ENCODE results near the gene METAP1D.
A peak's percentile ranks its signal among the peaks of the same experiment; 100 is the strongest.
"Not testable (repeated sequence)": the region's sequence is repeated elsewhere in the genome, so short reads cannot be mapped to it uniquely, and the experiment has no call there.

Gene METAP1D

DNA sequence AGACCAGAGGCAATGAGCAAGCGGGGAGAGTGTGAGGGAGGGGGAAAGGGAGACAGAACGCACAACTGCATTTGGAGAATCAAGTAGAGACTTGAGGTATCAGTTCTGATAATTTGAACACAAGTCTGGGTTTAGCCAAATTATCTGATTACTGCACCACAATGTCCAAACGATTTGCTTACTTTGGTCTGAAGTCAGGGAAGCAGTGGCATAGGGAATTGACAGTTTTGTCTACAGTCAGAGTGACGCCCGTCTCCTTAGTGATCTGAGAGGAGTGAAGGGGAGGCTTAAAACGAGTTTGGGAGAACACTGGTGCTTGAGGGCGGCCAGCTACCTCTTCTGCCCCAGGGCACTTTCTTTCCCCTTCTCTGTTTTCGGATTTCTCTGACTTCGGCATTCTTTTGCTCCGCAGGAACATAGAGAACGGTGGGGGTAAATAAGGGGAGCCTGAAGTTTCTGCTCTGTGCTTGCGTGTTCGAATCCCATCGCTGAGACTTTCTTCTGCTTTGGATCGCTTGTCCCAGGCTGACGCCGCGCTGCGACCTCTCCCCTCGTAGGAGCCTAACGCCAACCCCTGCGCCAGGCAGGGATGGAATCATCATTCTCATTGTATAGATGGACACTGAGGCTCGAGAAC is 105.8 kb downstream of the METAP1D start:
- no peak for DNase-seq

DNA sequence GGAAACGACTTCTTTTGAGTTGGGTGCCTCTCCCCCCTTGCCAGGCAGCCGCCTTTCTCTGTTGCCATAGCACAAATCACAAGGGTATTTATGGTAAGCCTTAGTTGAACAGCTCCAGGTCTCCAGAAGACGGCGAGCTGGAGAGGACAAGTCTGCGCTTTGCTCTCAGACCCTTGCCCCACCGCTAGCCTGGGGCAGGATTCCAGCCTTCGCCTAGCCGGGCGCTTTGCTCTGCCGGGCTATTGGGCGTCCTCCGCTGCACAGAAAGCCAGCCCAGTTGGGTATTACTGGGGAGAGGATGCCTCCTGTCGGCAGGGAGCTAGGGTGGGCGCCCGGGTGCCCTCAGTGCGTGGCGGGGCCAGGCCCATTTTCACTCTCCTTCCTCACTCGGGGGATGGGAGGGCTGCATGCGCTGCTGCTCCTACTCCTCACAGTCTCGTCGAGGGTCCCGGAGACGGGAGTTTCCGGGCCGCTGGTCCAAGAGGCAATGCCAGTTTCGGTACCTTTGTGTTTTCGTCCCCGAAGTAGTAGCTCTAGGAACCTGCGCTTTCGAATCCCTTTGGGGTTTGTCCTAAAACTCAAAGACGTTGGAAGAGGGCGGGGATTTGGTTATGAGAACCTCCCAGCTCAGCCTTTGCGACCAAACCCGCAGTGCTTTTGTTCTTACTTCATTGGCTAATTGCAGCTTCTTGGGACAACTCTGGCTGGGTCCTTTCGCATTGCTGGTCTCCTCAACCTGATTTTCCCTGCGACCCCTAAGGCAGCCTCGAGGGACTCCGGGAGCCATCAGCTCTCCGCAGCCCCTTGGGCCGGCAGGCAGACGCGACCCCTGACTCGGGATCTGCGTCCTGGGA is 106.6 kb downstream of the METAP1D start:
- DNase-seq: peak; percentile 53

GRCh38 chr2:172107690-172108586 is 108.2 kb downstream of the METAP1D start:
- DNase-seq: no peak

DNA sequence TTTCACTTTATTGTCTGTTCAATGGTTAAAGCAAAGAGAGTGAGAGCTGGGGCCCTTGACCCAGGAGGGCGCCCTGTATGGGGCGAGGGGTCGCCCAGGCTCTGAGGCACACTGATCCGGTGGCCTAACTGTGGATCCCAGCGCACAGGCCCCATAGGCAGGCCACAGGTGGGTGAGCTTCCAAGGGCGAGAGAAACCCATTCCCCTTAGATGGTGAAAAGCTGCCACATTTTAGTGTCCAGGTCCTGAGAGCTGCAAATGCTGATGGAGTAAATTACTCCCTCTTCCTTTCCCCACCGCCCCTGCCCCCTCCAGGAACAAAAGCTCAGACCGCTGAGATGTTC is 108.8 kb downstream of the METAP1D start:
- no peak for DNase-seq

DNA sequence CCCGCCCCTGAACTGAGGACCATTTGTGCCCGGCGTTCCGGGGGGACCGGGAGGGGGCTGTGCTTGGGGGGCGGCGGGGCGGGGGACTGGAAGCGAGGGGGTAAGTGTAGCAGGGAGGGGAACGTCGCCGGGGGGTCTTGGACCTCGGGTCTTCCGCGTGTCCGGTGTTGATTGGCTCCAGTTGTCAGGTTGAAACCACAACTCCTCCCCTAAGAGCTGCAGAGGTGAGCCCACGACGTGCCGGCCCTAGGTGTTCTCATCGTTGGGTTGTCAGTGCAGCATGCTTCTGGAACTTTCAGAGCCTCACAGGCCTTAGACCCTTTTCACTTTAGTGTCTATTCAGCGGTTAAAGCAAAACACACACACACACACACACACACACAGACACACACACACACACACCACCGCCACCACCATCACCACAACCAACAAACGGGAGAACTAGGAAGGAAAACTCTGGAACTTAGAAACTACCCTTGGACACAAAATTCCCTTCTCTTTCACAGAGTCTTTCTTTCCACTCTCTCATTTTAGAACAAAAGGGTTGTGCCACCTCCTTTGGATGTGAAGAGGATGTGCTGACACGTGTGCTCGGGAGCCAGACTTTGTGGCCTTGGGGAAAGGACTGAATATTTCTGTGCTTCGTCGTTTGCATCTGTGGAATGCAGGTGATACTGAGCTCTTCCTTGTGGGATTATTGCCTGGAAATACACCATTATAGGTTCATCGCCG is 109.7 kb downstream of the METAP1D start:
- DNase-seq: no peak

DNA sequence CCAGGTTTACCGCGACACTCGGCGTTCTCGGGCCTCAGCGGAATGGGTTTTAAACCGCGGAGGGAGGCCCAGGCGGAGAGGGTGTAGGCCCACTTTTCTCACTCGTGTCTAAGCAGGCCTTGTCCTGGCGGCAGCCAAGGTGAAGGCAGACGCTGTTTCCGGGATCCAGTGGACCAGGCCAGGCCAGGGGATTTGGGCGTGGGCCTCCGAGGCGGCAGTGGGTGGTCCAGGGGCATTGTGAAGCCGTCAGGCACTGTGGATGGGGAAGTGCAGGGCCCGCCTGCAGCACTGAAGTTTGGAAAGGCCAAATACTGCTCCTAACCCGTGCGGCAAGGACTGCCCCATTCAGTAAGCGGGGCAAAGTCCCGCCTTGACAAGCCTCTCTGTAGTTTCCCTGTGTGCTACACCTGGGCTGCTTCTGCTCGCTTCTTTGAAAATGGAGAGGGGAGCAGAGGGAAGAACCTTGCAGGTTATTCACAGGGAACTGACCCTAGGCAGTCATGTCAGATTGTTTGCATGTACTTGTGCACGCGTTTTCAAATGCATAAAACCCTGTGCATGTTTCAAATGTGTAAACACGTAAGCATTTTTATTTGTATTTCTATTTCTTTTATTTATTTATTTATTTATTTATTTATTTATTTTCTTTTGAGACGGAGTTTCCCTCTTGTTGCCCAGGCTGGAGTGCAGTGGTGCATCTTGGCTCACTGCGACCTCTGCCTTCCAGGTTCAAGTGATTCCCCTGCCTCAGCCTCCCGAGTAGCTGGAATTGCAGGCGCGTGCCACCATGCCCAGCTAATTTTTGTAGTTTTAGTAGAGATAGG is 110.4 kb downstream of the METAP1D start:
- no peak for DNase-seq

DNA sequence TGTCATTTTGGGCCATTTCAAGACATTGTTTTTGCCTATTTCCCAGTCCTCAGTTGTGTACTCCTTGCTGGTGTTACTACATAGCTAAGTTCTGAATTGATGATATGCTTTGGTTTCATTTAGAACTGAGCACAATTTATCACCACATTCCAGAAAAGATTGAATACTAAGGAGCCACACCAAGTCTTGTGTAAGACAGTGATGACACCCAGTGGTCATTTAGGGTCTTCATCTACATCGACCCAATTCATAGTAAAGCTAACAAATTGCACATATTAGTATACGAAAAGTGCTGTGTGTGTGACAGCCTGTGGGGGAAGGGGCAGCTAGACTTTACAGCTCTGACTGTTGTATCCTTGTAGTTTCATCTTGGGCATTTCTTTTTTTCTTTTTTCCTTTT is 113.9 kb downstream of the METAP1D start:
- DNase-seq: no peak

DNA sequence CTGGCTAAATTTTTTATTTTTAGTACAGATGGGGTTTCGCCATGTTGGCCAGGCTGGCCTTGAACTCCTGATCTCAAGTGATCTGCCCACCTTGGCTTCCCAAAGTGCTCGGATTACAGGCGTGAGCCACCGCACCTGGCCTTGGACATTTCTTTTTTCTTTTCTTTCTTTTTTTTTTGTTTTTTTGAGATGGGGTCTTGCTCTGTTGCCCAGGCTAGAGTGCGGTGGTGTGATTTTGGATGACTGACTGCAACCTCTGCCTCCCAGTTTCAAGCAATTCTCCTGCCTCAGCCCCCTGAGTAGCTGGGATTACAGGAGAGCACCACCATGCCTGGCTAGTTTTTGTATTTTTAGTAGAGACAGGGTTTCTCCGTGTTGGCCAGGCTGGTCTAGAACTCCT is 114.4 kb downstream of the METAP1D start:
- not testable (repeated sequence) for DNase-seq

DNA sequence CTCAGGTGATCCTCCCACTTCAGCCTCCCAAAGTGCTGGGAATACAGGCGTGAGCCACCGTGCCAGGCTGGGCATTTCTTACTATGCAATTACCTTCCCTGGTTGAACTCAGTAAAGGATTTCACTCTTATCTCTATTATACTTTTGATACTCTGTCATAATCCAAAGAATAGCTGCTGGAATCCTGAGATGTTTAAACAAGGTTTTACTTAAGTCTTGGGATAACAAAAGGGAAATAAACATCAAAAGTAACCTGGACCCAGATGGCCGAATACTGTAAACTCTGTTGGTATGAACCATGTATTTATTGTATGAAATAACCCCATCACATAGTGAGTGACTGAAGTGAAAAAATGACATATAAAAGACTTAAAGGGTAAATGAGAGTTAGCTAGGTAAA is 114.8 kb downstream of the METAP1D start:
- DNase-seq: no peak

DNA sequence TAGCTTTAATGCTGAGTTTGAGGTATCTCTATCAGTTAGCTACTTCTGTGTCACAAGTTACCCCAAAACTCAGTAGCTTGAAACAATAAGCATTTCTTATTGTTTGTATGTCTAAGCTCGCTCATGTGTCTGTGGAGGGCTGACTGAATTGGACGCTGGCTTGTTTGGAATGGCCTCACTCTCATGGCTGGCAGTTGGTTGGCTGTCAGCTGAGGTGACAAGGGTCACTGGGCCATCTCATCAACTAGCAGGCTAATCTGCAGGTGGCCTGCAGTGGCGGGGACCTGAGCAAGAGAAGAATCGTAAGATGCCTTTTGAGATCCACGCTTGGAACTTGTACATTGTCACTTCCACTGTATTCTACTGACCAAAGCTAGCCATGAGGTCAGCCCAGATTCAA is 116.4 kb downstream of the METAP1D start:
- DNase-seq: no peak

GRCh38 chr2:172119089-172119488 is 119.3 kb downstream of the METAP1D start:
- DNase-seq: no peak

GRCh38 chr2:172120118-172120517 is 120.4 kb downstream of the METAP1D start:
- no peak for DNase-seq

GRCh38 chr2:172128484-172128883 is 128.7 kb downstream of the METAP1D start:
- no peak for DNase-seq

DNA sequence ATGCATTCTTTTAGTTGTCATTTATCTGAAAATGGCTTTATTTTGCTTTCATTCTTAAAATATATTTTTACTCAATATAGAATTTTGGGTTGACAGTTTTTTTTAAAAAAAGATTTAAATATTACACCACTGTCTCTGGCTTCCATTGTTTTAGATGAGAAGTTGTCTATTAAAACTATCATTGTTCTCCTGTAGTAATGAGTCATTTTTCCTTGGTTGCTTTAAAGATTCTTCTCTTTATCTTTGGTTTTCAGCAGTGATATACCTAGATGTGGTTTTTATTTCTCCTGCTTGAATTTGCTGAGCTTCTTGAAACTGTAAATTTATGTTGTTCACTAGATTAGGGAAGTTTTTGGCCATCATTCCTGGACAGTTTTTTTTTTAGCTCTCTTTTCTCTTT is 129.7 kb downstream of the METAP1D start:
- DNase-seq: no peak
